ENCODE data around the gene SERTM1. TPM values are rescaled to one million over a fixed set of nuclear protein-coding genes. Genes with fewer than 3 reads are reported as not detected.

Gene SERTM1
- total and polyA plus RNA-seq, 2 of the 4 experiments (the other 2 are of a cell fraction): not detected

- Histone ChIP-seq H4K91ac (ENCODE audit: insufficient read depth, low read depth, low read length) (no peak overlapping the region), H3K4ac (ENCODE audit: low read depth, low read length) (no peak overlapping the region), H3K14ac (replicated peaks; ENCODE audit: low read depth, low read length) (no peak overlapping the region), H2BK15ac (ENCODE audit: low read depth, low read length) (no peak overlapping the region), H4K20me1 (ENCODE audit: insufficient read depth, low read length) (no peaks in the 10 kb centered on the region), H3K23ac (ENCODE audit: low read depth, low read length) (no peak overlapping the region), H3K4me2 (ENCODE audit: low read depth, low read length) (no peak overlapping the region), H3K27me3 (ENCODE audit: control insufficient read depth, insufficient read depth, low read length) (no peaks in the 10 kb centered on the region), H2AK5ac (ENCODE audit: low read depth, low read length) (no peak overlapping the region), H3K79me1 (ENCODE audit: low read depth in 1 of 2, low read length in 2 of 2) (no peaks in the 10 kb centered on the region), H4K8ac (ENCODE audit: low read depth in 2 of 2, low read length in 2 of 2) (no peak overlapping the region), H3K4me1 (ENCODE audit: control insufficient read depth, insufficient read depth, low read length) (no peaks in the 10 kb centered on the region), H4K5ac (ENCODE audit: low read depth, low read length) (no peak overlapping the region), H3K36me3 (ENCODE audit: control insufficient read depth, insufficient read depth, low read length) (no peaks in the 10 kb centered on the region), H2AFZ (replicated peaks; ENCODE audit: low read length, poor library complexity) (no peak overlapping the region), H2BK20ac (ENCODE audit: low read depth, low read length) (no peak overlapping the region), H3K18ac (ENCODE audit: low read depth, low read length) (no peak overlapping the region), H3K9me1 (ENCODE audit: insufficient read depth, low read length) (no peaks in the 10 kb centered on the region), H3K27ac (ENCODE audit: insufficient read depth, low read length) (no peak overlapping the region), H3K9me3 (ENCODE audit: control insufficient read depth, insufficient read depth, low read length) (no peaks in the 10 kb centered on the region), H2BK5ac (ENCODE audit: low read depth, low read length, poor library complexity, severe bottlenecking) (no peak overlapping the region), H2AK9ac (replicated peaks; ENCODE audit: low read depth, low read length, poor library complexity) (no peak overlapping the region), H3K4me3 (ENCODE audit: insufficient read depth, low read depth, low read length) (no peak overlapping the region), H3K56ac (ENCODE audit: extremely low read depth, insufficient read depth, low read length) (no peak overlapping the region), H3K9ac (ENCODE audit: low read depth, low read length) (no peak overlapping the region), H2BK120ac (ENCODE audit: low read depth, low read length) (no peak overlapping the region)
- dilution Hi-C loops (cut with HindIII; ENCODE audit: low sequenced_read_pairs, unreplicated experiment): no loop called here
- in situ Hi-C loops (cut with MboI; ENCODE audit: low sequenced_read_pairs): loop anchor here (25.0 kb wide), 1 partner anchor 741 kb away; no protein-coding TSS in a partner anchor
- no peak for ATAC-seq (ENCODE audit: low read depth)
- intact Hi-C loops (cut with micrococcal nuclease): no loop called here
- CTCF ChIA-PET: no interaction called here
- DNase-seq: no peak
- TF ChIP-seq CHD1 (IDR thresholded peaks at IDR 0.05; ENCODE audit: low read depth, low read length) (no peak), CTCF (conservative IDR thresholded peaks at IDR 0.05; ENCODE audit: low read depth, low read length) (no peak), USF2 (IDR thresholded peaks at IDR 0.05; ENCODE audit: low read depth, low read length) (no peak), BHLHE40 (IDR thresholded peaks at IDR 0.05; ENCODE audit: low read depth, low read length) (no peak), RFX5 (IDR thresholded peaks at IDR 0.05; ENCODE audit: low read depth, low read length) (no peak), RAD21 (IDR thresholded peaks at IDR 0.05; ENCODE audit: low read length) (no peak), NFE2L2 (IDR thresholded peaks at IDR 0.05; ENCODE audit: low read depth, low read length) (no peak), POLR2A (IDR thresholded peaks at IDR 0.05; ENCODE audit: low read depth, low read length) (no peak), MAZ (IDR thresholded peaks at IDR 0.05; ENCODE audit: borderline replicate concordance, low read depth, low read length) (no peak), MXI1 (IDR thresholded peaks at IDR 0.05; ENCODE audit: borderline replicate concordance, low read depth, low read length) (no peak), CEBPB (IDR thresholded peaks at IDR 0.05; ENCODE audit: low read depth, low read length) (no peak), ELK1 (IDR thresholded peaks at IDR 0.05; ENCODE audit: borderline replicate concordance, low read depth, low read length) (no peak), MAFK (IDR thresholded peaks at IDR 0.05; ENCODE audit: low read depth, low read length) (no peak), RCOR1 (IDR thresholded peaks at IDR 0.05; ENCODE audit: insufficient replicate concordance, low read length) (no peak), SMC3 (IDR thresholded peaks at IDR 0.05; ENCODE audit: low read depth, low read length) (no peak), FOS (IDR thresholded peaks at IDR 0.05; ENCODE audit: low read depth, low read length) (no peak)
- BruUV-seq (replicated peaks): no TSS peak
- 92% methylated on average over 2 of the region's 3 CpGs; no CpG with 5 or more reads in 1 of the 2 experiments for WGBS, 2 experiments (ENCODE audit: extremely low coverage in 2 of 2, insufficient read length in 1 of 2)
- POLR2A ChIA-PET (ENCODE audit: unreplicated experiment): no interaction called here
Measured at GRCh38 chr13:36728006-36728405, 54.2 kb downstream of the SERTM1 start.

Measured in IMR-90 (cell line).